DMS153 (cell line): ENCODE results near the gene NGFR.

ENCODE experiments used
- DNase-seq: peaks from one replicate; lab custom pipeline; 2025; lab: John Stamatoyannopoulos, UW

NGFR gene, protein sequence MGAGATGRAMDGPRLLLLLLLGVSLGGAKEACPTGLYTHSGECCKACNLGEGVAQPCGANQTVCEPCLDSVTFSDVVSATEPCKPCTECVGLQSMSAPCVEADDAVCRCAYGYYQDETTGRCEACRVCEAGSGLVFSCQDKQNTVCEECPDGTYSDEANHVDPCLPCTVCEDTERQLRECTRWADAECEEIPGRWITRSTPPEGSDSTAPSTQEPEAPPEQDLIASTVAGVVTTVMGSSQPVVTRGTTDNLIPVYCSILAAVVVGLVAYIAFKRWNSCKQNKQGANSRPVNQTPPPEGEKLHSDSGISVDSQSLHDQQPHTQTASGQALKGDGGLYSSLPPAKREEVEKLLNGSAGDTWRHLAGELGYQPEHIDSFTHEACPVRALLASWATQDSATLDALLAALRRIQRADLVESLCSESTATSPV

DNA sequence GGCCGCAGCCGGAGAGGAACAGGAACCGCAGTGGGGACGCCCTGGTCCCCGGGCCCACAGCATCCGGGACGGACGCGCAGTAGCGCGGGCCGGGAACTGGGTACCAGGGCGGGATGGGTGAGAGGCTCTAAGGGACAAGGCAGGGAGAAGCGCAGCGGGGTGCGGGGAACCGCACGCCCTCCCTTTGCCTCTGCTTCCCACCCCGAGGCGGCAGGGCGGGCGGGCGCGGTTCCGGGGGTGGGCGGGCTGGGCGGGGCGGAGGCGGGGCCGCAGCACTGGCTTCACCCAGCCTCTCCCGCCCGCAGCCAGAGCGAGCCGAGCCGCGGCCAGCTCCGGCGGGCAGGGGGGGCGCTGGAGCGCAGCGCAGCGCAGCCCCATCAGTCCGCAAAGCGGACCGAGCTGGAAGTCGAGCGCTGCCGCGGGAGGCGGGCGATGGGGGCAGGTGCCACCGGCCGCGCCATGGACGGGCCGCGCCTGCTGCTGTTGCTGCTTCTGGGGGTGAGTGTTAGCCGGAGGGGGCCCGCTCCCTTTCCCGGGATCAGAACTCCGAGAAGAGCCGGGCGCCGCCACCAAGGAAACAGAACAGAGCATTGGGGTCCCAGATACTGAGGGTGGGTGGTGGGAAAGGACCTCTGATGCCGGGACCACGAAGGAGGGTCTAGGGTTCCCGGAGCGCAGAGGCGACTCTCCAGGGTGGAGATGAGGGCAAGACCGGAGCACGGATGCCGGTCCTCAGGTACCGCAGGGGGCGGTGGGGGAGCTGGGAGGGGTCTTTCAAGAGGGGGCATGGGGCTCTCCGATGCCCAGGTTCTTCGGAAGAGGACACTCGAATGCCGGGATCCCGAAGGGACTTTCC, at the start of gene NGFR:
Gene NGFR (plus strand): TSS at position 308 of the 856 bp plus-strand sequence. CDS start 125 bp downstream, at position 433.
- no peak for DNase-seq

DNA sequence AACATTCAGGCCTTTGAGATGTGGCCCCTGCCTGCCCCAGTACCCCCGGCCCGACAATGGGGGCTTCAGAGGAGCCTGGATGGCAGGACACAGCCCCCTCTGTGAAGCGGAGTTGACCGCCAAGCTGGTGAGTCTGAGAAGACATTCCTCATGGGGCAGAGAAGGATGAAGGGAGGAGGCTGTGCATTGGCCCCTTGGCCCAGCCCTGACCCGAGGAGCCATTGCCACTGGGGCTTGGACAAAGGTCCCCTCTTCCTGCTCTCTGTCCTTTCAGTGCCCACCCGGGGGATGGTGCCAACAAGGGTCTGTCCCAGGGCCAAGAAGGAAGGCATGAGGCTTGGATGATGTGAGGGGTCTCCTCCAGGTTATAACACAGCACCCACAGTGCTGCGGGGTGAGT, 49.5 kb upstream of the NGFR start:
- no peak for DNase-seq

DNA sequence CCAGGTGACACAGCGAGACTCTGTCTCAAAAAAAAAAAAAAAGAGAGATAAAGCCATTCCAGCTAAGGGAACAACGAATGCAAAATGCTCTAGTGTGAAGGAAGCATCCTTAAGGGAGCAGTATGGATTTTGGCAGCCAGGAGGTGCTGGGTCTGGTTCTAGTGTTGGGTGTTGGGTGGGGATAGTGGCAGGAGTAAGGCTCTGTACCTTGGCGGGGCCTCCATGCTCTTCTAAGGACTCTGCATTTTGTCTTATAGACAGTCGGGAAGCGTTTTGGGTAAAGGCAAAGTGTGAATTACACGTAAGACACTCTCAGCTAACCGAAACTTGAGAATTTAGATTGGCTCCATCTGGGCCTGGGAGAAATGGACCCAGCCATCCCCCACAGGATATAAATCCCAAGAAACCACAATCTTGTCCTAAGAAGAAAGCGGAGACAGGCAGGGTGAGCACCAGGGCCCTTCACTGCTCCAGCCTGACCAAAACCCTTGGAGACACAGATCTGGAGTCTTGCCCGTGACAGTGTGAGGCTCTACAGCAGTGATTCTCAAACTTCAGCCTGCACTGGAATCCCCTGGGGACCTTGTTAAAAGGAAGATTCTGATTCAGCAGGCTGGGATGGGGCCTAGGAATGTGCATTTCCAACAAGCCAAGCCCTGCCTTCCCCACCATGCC, 47.3 kb upstream of the NGFR start:
- no peak for DNase-seq

DNA sequence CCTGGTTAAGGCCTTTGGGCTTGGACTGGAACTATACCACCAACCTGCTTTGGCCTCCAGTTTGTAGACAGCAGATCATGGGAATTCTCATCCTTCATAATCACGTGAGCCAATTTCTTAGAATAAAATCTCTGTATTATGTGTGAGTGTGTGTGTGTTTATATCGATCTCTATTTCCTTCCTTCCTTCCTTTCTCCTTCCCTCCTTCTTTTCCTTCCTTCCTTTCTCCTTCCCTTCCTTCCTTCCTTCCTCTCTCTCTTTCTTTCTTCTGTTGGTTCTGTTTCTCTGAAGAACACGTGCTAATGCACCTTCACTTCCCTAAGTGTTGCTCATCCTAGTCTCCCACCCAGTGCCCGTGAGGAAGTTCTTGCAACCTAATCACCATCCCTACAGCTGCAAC, 44.9 kb upstream of the NGFR start:
- DNase-seq: no peak

DNA sequence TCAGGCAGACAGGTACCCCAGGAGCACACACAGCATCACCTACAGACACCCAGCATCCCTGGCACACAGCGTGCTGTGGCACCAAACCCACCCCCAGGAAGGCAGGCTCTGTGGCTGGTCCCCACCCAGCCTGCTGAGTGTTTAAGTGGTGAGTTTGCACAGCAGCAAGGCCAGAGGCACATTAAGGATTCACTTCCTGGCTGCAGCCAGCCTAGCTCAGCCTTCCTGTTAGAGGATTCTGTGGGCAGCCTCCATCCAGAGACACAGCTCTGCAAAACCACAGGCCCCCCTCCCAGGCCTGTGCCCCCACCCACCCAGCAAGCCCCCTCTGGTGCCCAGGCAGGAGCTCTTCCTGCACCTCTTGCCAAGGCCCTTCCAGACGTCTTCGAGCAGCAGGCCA, 44.4 kb upstream of the NGFR start:
- peak; percentile 14 for DNase-seq

DNA sequence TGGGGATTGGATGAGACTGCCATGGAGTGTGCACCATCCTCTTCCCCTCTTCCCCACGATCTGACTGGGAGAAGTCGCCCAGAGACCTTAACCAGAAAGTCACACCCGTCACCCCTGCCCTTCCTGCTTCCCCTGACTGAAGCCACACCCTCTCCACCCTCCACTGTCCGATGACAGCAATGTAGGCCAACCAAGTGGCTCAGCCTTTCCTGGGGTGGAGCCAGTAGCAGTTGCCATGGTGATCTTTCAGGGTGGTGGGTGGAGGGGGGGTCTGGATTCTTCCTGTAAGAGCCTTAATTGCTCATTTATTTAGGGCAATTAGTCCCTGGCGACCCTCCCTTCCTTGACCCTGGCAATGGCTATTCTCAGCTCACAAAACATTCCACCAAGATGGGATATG, 42.9 kb upstream of the NGFR start:
- DNase-seq: no peak

DNA sequence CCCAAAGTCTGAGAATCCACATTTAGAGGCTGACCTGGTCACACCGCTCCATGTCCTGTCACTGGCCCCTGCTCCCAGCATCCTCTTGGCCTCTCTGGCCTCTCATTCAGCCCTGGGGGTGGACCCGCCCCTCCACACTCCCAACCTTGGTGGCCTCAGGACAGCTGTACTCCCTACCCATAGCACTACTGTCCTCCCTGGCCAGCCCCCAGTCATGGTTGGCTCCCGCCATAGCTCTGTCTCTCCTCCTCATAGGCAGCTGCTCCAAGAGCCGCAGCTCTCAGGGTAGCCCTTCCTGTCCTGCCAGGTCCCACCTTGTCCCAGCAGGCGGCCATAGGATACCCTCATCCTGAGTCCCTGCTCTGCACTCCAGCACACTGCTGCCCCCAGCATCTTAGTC, 42.4 kb upstream of the NGFR start:
- no peak for DNase-seq

DNA sequence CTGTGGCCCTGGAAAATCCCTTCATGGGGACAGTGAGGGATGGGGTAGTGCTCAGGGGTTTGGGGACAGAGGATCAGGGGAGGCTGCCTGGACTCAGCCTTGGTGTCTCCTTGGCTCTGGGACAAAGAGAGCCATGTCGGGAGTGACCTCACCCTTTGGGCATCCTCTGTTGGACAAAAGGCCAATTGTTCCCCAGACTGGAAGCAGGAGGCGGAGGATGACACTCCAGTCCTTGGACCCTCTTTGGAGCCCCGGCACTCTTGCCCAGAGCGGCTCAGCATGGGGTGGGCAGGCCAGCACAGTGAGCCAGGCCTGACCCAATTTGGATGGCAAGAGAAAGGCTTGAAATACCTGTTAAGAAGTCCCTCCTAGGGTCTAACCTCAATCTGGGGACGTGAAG, 41.0 kb upstream of the NGFR start:
- DNase-seq: no peak

DNA sequence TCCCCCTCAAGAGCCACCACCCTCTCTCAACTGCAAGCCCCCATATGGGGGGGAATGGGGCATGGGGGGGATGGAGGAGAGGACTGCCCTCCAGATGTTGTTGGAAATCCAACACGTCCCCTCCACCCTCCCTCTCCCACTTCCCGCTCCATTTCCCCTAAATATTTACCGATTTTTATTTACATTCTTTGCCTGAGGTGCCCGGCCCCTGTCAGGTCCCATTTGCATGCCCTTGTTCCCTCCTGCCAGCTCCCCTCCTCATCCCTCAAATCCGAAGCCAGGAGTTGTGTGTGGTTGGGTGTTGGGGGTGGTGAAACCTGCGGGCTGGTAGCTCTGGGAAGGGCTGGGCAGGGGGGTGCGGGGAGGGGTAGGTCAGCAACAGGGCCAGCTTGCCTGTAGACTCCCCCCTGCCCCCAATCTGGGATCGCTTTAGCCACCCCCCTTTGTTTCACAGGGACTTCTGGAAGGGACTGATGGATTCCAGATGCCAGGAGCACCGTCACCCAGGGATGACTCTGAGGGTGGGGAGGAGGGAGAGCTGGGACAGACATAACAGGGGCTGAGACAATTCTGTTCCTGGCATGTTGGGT, 39.7 kb upstream of the NGFR start:
- no peak for DNase-seq

DNA sequence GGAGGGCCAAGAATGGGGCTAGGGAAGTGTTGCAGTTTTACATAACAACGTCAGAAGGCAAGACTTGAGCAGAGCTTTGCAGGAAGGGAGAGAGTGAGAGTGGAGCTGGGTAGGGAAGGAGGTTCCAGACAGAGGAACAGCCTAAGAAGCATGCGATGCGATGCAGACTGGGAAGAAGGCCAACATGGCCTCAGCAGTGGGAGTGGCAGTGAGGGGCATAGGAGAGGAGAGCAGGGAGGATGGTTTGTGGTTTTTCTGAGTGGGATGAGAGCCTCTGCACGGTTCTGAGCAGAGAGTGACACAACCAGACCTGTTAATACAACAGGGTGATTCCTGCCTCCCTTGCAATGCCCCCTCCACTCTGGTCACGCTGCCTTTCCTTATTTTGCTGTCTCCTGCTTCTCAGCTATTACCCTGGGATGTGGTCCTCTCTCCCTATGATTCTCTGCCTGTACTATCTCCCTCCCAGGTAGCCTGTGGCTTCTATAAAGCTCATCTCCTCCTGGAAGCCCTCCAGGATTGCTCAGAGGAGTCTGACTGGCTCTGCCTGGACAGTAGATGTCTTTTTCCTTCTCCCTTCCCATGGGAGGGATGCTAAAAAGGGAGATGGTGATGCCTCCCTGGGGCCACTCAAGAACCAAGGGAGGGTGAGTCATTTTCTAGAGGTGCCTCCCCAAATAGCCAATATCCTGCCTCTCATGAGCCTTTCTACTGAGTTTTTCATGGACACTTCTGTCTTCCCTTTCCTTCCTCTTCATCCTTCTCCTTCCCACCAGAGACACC, 38.7 kb upstream of the NGFR start:
- no peak for DNase-seq

DNA sequence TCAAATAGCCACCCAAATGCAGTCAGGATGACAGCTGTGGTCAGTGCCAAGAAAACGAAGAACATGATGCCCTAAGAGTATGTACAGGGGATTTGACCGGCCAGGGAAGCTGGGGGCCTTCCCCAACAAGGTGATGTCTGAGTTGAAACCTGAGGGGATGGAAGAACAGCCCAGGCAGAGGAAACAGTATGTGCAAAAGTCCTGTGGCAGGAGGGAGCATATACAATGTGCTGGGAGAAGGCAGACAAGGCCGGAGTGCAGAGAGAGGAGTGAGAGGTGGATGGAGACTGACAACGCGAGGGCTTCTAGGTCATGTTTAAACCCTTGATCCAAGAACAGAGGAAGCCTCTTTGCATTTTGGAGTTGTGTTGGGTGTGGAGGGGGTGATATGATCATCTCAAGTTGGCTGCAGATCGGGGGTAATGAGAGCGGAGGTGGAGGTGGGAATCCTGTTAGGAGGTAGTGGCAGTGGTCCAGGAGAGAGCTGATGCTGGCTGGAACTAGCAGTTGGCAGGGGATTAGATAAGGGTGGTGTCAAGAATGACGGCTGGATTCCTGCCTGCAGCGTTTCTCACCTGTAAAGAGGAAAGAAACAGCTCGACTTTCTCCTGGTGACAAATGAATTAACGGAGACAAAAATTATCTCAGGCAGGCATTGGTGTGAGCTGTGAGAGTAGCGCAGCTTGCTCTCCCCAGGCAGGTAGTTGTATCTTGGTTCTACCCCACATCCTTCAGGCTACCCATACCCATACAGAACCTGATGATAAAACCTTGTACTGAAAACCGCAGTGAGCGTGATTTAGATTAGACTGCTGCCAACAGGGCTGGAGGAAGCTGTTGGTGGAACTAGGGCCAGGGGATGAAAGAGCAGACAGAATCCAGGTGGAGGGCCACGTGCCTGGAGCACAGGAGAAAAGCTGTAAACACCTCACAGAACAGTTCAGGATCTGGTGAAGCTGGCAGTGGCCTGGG, 37.2 kb upstream of the NGFR start:
- no peak for DNase-seq

DNA sequence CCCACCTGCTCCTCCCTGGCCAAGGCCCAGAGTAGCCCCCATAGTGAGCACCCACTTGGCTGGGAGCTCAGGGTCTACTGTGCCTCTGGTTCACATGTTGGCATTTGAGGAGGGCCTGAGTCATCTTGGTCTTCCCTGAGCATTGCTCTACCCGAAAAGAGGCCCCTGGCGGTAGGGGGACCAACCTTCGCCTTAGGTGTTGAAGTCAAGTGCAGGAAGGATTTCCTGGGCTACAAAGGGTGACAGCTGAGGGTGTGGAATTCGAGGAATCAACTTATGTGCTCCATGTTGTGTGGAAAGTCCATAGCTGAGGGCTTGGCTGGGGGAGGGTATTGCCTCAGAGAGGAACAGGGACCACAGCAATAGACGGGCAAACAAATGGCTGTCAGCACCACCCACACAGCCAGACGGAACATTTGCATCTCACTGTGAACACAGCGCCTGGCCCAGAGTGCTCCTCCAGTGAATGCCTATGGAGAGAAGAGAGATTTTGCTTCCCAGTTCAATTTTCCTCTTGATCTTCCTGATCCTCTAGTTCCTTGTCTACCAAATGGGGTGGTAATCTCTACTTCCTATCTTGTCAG, 35.6 kb upstream of the NGFR start:
- no peak for DNase-seq

DNA sequence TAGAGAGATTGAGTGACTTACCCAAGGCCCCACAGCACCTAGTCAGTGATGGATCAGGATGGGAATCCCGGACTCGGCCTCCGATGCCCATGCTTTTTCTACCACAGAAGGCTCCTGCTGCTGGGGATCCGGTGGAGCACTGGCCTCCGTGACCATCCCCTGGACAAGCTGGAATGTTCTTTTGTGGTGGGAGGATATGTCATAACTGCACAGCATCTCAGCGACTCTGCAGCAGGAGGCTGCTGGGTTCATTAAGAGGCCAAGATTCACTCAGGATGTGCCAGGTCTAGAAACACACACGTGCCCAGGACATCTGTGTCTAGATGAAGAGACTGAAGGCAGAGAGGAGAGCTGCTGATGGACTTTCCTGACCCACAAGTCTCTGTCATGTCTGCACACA, 34.7 kb upstream of the NGFR start:
- DNase-seq: no peak

DNA sequence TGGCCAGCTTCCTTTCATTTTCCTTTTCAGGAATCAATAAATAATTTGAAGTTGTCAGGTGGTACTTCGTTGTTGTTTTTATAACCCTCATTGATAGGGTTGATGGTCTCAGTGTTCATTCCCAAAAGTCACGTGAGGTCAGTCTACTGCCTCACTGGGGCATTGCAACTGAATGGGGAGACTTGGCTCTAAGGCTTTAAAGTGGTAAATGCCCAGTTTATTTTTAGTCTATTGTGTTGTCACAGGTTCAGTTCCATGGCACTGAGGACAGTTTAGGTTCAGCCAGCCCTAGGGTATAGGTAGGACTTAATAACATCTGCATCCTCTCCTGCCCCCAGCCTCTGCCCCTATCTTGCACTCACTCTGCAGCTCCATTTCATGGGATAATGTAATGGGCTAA, 33.5 kb upstream of the NGFR start:
- no peak for DNase-seq

DNA sequence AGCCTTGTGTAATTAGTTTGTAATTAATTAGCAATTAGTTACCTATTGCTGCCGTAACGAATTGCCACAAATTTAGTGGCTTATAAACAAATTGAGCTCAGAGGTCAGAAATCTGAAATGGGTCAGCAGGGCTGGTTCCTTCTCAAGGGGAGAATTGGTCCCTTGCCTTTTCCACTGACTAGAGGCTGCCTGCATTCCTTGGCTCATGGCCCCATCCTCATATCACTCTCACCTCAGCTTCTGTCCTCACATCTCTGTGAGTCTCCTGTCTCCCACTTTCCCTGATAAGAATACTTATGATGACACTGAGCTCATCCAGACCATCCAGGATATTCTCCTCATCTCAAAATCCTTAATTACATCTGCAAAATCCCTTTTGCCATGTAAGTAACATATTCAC, 31.0 kb upstream of the NGFR start:
- no peak for DNase-seq

DNA sequence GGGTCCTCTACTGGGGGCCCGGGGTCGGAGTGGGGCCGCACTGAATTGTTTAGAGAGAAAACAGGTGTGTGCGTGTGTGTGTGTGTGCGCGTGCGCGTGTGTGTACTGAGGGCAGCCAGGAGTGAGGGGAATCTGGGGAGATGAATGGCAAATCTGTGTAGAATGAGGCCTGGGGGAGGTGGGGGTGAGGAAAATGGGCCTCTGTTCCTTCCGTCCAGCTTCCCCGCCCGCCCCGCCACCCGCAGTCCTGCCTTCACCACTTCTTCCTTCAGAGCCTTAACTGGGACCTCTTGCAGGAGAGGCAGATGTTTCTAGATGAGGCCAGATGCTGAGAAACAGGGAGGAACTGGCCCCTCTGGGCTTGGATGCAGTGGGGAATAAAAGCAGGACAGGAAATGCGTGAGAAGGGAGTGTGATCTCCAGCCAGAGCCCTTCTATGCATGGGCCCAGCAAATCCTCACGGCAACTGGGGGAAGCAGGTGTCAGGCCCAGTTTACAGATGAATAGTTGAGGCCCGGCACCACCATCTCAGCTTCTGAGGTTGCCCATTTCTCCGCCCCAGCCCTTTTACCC, 29.7 kb upstream of the NGFR start:
- DNase-seq: no peak

DNA sequence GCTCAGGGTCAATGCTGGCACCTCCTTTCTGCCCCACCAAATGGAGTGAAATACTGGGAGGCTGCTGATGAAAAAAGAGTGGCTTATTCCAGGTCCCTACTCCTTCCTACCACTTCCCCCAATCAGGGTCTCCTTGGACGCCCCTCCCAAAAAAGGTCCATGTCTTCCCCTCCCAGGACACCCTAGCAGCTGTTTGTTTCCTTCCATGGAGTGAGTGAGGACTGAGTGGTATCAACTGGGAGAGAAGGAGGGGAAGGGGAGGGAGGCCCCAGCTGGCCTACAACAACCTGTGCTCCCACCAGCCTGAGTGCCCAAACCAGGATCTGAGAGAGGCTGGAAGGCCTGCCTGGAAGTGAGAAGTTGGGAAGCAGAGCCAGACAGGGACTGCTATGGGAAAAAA, 28.7 kb upstream of the NGFR start:
- DNase-seq: no peak

DNA sequence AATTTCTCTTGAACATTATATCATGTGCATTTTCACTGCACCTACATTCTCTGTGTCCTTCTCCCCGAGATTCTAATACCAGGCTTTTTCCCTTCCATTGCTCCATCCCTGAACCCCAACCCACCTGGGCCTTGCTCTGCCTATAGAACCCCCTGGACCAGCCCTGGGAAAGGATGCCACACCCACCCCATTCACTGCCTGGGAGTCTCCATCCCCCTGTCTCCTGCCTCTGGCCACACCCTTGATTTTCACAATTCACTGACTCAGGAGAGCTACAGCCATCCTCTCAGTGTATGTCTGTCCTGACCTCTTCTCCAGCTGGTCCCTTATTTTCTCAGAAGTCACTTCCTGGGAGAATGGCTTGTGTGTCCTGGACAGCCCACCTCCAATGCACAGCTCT, 27.9 kb upstream of the NGFR start:
- no peak for DNase-seq

DNA sequence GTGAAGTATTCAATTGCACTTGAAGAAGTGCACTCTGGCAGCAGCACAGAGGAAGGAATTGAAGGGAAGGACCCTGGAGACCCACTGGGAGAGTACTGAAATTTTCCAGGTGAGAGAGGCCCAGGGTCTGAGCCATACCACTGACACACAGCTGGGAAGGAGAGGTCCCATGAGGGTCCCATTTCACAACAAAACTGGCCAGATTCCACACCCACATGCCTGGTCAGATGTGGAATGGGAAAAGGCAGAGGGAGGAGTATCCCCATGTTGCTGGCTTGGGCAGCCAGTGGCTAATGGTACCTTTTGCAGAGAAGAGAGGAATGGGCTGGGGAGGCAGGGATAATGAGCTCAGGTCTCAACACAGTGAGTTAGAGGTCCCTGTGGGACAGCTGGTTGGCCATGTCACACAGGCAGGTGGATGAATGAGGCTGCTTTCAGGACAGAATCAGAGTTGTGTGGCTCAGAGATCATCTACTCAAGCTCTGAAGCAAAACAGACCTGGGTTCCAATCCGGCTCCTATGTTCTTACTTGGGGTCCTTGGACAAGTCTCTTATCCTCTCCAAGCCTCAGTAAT, 26.2 kb upstream of the NGFR start:
- no peak for DNase-seq
